Adrenal gland (tissue), 12 donors: ENCODE data around the gene TUBA1A. TPM values are rescaled to one million over a fixed set of nuclear protein-coding genes. Genes with fewer than 3 reads are reported as not detected.

Experiments used
- DNase-seq, 7 donors: peaks; one replicate each; pipeline ENCODE4 v3.0.0-alpha.2; 2019 to 2020
- H3K27ac ChIP-seq, 5 donors: fragments of 200-600 bp; sonication (generic) in 4 of 5; 1 replicate in 3 of 5; 2 replicates in 2 of 5; pipeline versions ENCODE4 v1.5.1 to v1.8.0; 2016 to 2020; ENCODE audit warnings: mild to moderate bottlenecking in 1 of 5
- H3K27me3 ChIP-seq: fragments of 200-600 bp; 2 replicates; pipeline ENCODE4 v1.8.0; 2021
- H3K36me3 ChIP-seq, 2 donors: fragments of 200-600 bp; replicated peaks in 1 of 2; 1 replicate in 1 of 2; 2 replicates in 1 of 2; pipeline versions ENCODE4 v1.5.1 to v1.8.0; 2018 to 2022
- H3K4me1 ChIP-seq, 2 donors: fragments of 200-600 bp; replicated peaks in 1 of 2; 1 replicate in 1 of 2; 2 replicates in 1 of 2; pipeline versions ENCODE4 v1.5.1 to v1.8.0; 2018 to 2021
- H3K4me3 ChIP-seq, 4 donors: fragments of 200-600 bp; sonication (generic) in 3 of 4; one replicate each; pipeline ENCODE4 v1.5.1; 2016 to 2018
- H3K9me3 ChIP-seq, 3 donors: fragments of 200-600 bp; sonication (generic) in 1 of 3; replicated peaks in 1 of 3; 1 replicate in 2 of 3; 2 replicates in 1 of 3; pipeline versions ENCODE4 v1.5.1 to v1.8.0; 2016 to 2021
- POLR2A ChIP-seq, 2 donors: fragments of 450-650 bp; IDR thresholded peaks; one replicate each; pipeline ENCODE4 v1.6.1; 2017; ENCODE audit warnings: antibody characterized with exemption in 2 of 2, mild to moderate bottlenecking in 2 of 2, moderate library complexity in 1 of 2
- WGBS, 4 donors: extraction: QIAGEN DNeasy Blood & Tissue Kit in 2 of 4; methylation state at CpG; one replicate each; pipeline versions ENCODE4 v1.1.5 to v1.1.7; 2013 to 2017; 5-methylcytosine and 5-hydroxymethylcytosine counted together
- intact Hi-C, 2 donors: fragments of 100-400 bp; cut with DNase I; formaldehyde crosslinking; loops; one replicate each; pipeline versions ENCODE4 v1.14.1 to v1.15.0; 2022 to 2023
- polyA plus RNA-seq, 3 donors: library from polyadenylated mRNA; stranded (reverse); fragments of 200-250 nt in 2 of 3; fragments of 350-450 nt in 1 of 3; fragmentation: Illumina TruSeq in 1 of 3; extraction: RNeasy Lipid Tissue Mini Kit (QIAGEN cat#74804) in 1 of 3; gene quantifications; one replicate each; pipeline ENCODE4 v1.2.3, GENCODE V29; 2013 to 2014
- total RNA-seq, 9 donors: library from RNA; depleted of rRNA in 4 of 9; stranded (reverse); fragments of >200 nt in 4 of 9; fragments of 120-200 nt in 1 of 9; fragmentation: NEBNext Ultra II Directional in 1 of 9; extraction: Animal tissue kit (Norgen Biotek cat#: 25700) in 1 of 9; gene quantifications; one replicate each; pipeline versions ENCODE4 v1.1.0 to v1.2.4, GENCODE V29; 2013 to 2023
- TF ChIP-seq, protein P1 (sequence below), 6 experiments: fragments of 450-650 bp in 4 of 6; fragments of 200-600 bp in 2 of 6; sonication (generic) in 1 of 6; IDR thresholded peaks; 1 replicate in 5 of 6; 2 replicates in 1 of 6; pipeline versions ENCODE4 v1.5.1 to v1.8.0; 2016 to 2021; ENCODE audit warnings: antibody characterized with exemption in 6 of 6, mild to moderate bottlenecking in 2 of 6, moderate library complexity in 1 of 6
- donor health status: healthy with polysubstance abuse.
- donor health status: Bipolar disorder and iron deficiency.
- donor health status: DM: yes; HTN: yes; CAD: no.
- donor health status: DM: no; HTN: no; CAD: no.
- donor health status: DM: no; HTN: no; CAD: no.
- donor health status: DM: yes; HTN: yes; CAD: no.

Gene TUBA1A
- total and polyA plus RNA-seq, 12 donors, result 59.1 to 315 (median 144) TPM

GRCh38 chr12:49232940-49233841, 44.3 kb upstream of the TUBA1A start:
- 32 to 35% (median 34%) methylated on average over 25 of the region's 25 CpGs for WGBS, 4 donors
- DNase-seq, result peak; percentile 65 to 92 (median 86)
- H3K9me3 ChIP-seq, result no peaks in the 10 kb centered on the region
- H3K27ac ChIP-seq, result peak overlapping the region; percentile 70 to 98 (median 86)
- TF ChIP-seq POLR2A (IDR thresholded peaks at IDR 0.05), result peak in 1 of 2 donors; percentile 67
- TF ChIP-seq, protein P1, sequence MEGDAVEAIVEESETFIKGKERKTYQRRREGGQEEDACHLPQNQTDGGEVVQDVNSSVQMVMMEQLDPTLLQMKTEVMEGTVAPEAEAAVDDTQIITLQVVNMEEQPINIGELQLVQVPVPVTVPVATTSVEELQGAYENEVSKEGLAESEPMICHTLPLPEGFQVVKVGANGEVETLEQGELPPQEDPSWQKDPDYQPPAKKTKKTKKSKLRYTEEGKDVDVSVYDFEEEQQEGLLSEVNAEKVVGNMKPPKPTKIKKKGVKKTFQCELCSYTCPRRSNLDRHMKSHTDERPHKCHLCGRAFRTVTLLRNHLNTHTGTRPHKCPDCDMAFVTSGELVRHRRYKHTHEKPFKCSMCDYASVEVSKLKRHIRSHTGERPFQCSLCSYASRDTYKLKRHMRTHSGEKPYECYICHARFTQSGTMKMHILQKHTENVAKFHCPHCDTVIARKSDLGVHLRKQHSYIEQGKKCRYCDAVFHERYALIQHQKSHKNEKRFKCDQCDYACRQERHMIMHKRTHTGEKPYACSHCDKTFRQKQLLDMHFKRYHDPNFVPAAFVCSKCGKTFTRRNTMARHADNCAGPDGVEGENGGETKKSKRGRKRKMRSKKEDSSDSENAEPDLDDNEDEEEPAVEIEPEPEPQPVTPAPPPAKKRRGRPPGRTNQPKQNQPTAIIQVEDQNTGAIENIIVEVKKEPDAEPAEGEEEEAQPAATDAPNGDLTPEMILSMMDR (IDR thresholded peaks at IDR 0.05), result peak in 4 of 6 experiments; percentile 13 to 45 (median 28)
- no peaks in the 10 kb centered on the region for H3K27me3 ChIP-seq
- H3K4me3 ChIP-seq, result peak overlapping the region in 2 of 4 donors; percentile 1 to 21
- H3K36me3 ChIP-seq, result no peaks in the 10 kb centered on the region
- intact Hi-C loops, result loop anchor here (5.0 to 10.0 kb wide), 4 partner anchors 46 to 101 kb away; partner anchors contain the start of genes TUBA1A (in 2 of the 2) and TUBA1B (in 2 of the 2)
- H3K4me1 ChIP-seq, result peaks cover 29 to 50% of the 10 kb centered on the region in 2 donors

- WGBS, 4 donors, result 59 to 71% (median 63%) methylated on average over 8 to 9 of the region's 9 CpGs
- no peak for TF ChIP-seq POLR2A (IDR thresholded peaks at IDR 0.05)
- TF ChIP-seq, protein P1 (IDR thresholded peaks at IDR 0.05), result no peak
- no peak for DNase-seq
- intact Hi-C loops, result loop anchor here (5.0 to 10.0 kb wide), 4 partner anchors 45 to 100 kb away; partner anchors contain the start of genes TUBA1A (in 2 of the 2) and TUBA1B (in 2 of the 2)
- H3K4me1 ChIP-seq, result peaks cover 37 to 61% of the 10 kb centered on the region in 2 donors
- H3K4me3 ChIP-seq, result no peak overlapping the region
- H3K27ac ChIP-seq, result peak overlapping the region in 4 of 5 donors; percentile 70 to 98 (median 86)
- no peaks in the 10 kb centered on the region for H3K27me3 ChIP-seq
- H3K9me3 ChIP-seq, result no peaks in the 10 kb centered on the region
- no peaks in the 10 kb centered on the region for H3K36me3 ChIP-seq
Measured at GRCh38 chr12:49231878-49232655, 43.2 kb upstream of the TUBA1A start.

- TF ChIP-seq, protein P1 (IDR thresholded peaks at IDR 0.05), result no peak
- TF ChIP-seq POLR2A (IDR thresholded peaks at IDR 0.05), result no peak
- no peak overlapping the region for H3K4me3 ChIP-seq
- intact Hi-C loops, result loop anchor here (5.0 to 10.0 kb wide), 4 partner anchors 43 to 98 kb away; partner anchors contain the start of genes TUBA1A (in 2 of the 2) and TUBA1B (in 2 of the 2)
- peak overlapping the region in 1 of 5 donors; percentile 43 for H3K27ac ChIP-seq
- H3K36me3 ChIP-seq, result no peaks in the 10 kb centered on the region
- no peak for DNase-seq
- no peaks in the 10 kb centered on the region for H3K9me3 ChIP-seq
- peaks cover 36 to 55% of the 10 kb centered on the region in 2 donors for H3K4me1 ChIP-seq
- WGBS, 4 donors, result 61 to 76% (median 67%) methylated on average over 3 of the region's 3 CpGs
- H3K27me3 ChIP-seq, result no peaks in the 10 kb centered on the region
Measured at GRCh38 chr12:49230805-49231194, 41.9 kb upstream of the TUBA1A start.
